Measurements from ENCODE around the gene GPA33.

Gene GPA33

DNA sequence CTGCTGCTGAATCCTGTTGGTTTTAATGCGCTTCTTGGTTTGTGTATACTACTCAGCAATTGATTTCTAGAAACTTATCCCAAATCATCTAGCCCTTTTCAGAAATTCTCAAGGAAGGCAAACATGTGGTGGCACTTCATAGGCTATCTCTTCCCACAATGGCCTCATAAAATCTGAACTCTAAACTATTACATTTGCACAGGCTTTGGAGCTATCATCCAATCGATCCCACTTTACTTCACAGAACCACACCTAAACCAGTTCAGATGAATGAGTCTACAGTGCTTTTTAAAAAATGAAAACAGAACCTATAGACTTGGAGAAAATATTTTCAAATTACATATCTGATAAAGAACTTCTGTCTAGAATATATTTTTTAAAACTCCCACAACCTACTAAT, 10.6 kb upstream of the GPA33 start:
- Histone ChIP-seq H3K9me3 (ENCODE audit: severe bottlenecking) (no peaks in the 10 kb centered on the region), H3K27ac (no peak overlapping the region), H3K27me3 (ENCODE audit: insufficient read depth, low read depth, severe bottlenecking) (no peaks in the 10 kb centered on the region), H3K36me3 (no peaks in the 10 kb centered on the region), H3K4me3 (ENCODE audit: low read depth, low read length) (no peak overlapping the region)
- no peak for DNase-seq
- TF ChIP-seq, protein P1, sequence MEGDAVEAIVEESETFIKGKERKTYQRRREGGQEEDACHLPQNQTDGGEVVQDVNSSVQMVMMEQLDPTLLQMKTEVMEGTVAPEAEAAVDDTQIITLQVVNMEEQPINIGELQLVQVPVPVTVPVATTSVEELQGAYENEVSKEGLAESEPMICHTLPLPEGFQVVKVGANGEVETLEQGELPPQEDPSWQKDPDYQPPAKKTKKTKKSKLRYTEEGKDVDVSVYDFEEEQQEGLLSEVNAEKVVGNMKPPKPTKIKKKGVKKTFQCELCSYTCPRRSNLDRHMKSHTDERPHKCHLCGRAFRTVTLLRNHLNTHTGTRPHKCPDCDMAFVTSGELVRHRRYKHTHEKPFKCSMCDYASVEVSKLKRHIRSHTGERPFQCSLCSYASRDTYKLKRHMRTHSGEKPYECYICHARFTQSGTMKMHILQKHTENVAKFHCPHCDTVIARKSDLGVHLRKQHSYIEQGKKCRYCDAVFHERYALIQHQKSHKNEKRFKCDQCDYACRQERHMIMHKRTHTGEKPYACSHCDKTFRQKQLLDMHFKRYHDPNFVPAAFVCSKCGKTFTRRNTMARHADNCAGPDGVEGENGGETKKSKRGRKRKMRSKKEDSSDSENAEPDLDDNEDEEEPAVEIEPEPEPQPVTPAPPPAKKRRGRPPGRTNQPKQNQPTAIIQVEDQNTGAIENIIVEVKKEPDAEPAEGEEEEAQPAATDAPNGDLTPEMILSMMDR (IDR thresholded peaks at IDR 0.05; ENCODE audit: low read depth, low read length), result no peak

GRCh38 chr1:167099851-167100250, 9.7 kb upstream of the GPA33 start:
- H3K4me3 ChIP-seq (ENCODE audit: low read depth, low read length), result no peak overlapping the region
- TF ChIP-seq, protein P1 (IDR thresholded peaks at IDR 0.05; ENCODE audit: low read depth, low read length), result no peak

GRCh38 chr1:167095368-167095767, 5.2 kb upstream of the GPA33 start:
- Histone ChIP-seq H3K27me3 (ENCODE audit: insufficient read depth, low read depth, severe bottlenecking) (no peaks in the 10 kb centered on the region), H3K4me3 (ENCODE audit: low read depth, low read length) (no peak overlapping the region), H3K27ac (no peak overlapping the region), H3K9me3 (ENCODE audit: severe bottlenecking) (no peaks in the 10 kb centered on the region), H3K36me3 (no peaks in the 10 kb centered on the region)
- no peak for DNase-seq
- TF ChIP-seq, protein P1 (IDR thresholded peaks at IDR 0.05; ENCODE audit: low read depth, low read length), result no peak

More at GRCh38 chr1:167099851-167100250, 9.7 kb upstream of the GPA33 start:
- Histone ChIP-seq H3K36me3 (no peaks in the 10 kb centered on the region), H3K27me3 (ENCODE audit: insufficient read depth, low read depth, severe bottlenecking) (no peaks in the 10 kb centered on the region), H3K9me3 (ENCODE audit: severe bottlenecking) (no peaks in the 10 kb centered on the region), H3K27ac (no peak overlapping the region)
- DNase-seq, result no peak

DNA sequence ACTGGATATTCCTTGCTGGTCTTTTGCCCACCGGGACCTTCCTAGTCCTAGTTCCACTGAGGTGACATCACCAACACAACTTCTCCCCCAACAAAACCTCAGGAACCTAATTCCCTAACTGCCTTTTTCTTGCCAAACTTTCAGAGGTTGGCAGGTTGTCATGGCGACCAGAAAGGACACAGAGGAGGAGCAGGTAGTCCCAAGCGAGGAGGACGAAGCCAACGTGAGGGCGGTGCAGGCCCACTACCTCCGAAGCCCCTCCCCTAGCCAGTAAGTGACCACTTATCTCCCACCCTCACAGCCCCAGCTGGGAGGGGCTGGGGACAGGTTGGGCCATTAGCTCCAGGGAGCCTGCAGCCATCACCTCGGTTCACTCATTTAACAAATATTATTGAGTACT, 4.5 kb upstream of the GPA33 start:
- Histone ChIP-seq H3K27ac (no peak overlapping the region), H3K27me3 (ENCODE audit: insufficient read depth, low read depth, severe bottlenecking) (no peaks in the 10 kb centered on the region), H3K4me3 (ENCODE audit: low read depth, low read length) (no peak overlapping the region), H3K9me3 (ENCODE audit: severe bottlenecking) (no peaks in the 10 kb centered on the region), H3K36me3 (no peaks in the 10 kb centered on the region)
- DNase-seq, result no peak
- TF ChIP-seq, protein P1 (IDR thresholded peaks at IDR 0.05; ENCODE audit: low read depth, low read length), result no peak

DNA sequence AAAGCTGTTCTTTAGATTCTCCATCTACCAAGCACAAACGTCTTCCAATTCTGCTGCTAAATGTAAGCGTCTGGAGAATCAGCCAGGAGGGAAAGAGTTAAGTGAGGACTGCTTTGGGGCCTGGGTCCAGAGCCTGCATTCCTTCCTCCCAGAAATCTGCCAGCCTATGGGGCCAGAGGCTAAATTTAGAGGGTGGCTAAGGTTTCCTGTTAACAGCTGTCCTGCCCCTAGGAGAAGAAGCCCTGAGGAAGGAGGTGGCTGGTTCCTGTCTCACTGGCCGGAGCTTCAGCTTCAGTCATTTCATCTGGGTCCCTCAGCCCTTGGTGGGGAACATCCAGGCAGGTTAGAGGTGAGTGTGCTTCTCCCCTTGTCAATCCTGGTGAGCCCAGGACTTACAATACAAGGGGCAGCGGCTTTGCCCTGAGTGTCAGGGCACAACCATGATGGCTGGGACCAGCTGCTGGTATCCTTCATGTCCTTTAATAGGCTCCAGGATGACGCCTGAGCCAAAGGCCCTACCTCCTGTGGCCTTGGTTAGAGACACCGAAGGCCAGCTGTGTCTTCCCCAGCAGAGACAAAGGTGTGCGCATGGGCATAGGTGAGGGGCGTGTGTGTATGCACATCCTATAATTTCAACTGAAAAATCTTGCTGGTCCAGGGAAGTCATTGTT, 3.8 kb upstream of the GPA33 start, which contains the start of gene STYXL2:
STYXL2 (plus strand) TSS at position 230 of the 671 bp plus-strand sequence. CDS start 775 bp downstream, outside the sequence.
- DNase-seq, result no peak
- Histone ChIP-seq H3K4me3 (ENCODE audit: low read depth, low read length) (no peak within 1 kb of the TSS), H3K36me3 (no peaks in the 10 kb centered on the region), H3K27ac (no peak within 1 kb of the TSS), H3K9me3 (ENCODE audit: severe bottlenecking) (no peaks in the 10 kb centered on the region), H3K27me3 (ENCODE audit: insufficient read depth, low read depth, severe bottlenecking) (no peaks in the 10 kb centered on the region)
- TF ChIP-seq, protein P1 (IDR thresholded peaks at IDR 0.05; ENCODE audit: low read depth, low read length), result no peak

DNA sequence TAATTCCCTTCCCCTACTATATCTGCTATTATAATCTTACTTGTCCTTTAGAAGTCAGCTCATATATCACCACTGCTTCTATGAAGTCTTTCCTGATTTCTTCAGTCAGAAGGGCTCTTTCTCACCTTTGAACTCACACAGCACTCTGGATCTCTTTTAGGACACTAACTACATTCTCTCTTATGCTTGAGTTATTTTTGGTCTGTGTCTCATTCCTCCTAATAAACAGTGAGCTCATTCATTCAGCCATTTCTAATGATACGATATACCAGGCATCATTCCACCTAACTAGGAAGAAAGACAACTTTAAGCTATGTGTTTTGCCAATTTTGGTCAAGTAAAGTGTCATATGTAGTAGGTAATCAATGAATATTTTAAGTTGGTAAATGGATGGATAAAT, 2.5 kb upstream of the GPA33 start:
- no peak for DNase-seq
- no peak overlapping the region for H3K4me3 ChIP-seq (ENCODE audit: low read depth, low read length)
- TF ChIP-seq, protein P1 (IDR thresholded peaks at IDR 0.05; ENCODE audit: low read depth, low read length), result no peak
- no peak overlapping the region for H3K27ac ChIP-seq
- H3K36me3 ChIP-seq, result no peaks in the 10 kb centered on the region
- H3K9me3 ChIP-seq (ENCODE audit: severe bottlenecking), result no peaks in the 10 kb centered on the region
- no peaks in the 10 kb centered on the region for H3K27me3 ChIP-seq (ENCODE audit: insufficient read depth, low read depth, severe bottlenecking)

Data from WERI-Rb-1 (cell line).